Measurements from ENCODE around the gene EDEM3. TPM values are rescaled to one million over a fixed set of nuclear protein-coding genes. Genes with fewer than 3 reads are reported as not detected.

Gene EDEM3
- total RNA-seq, 4 donors from 2014 or later = 26.4 to 43.8 (median 35.8) TPM

- H3K9me3 ChIP-seq = no peaks in the 10 kb centered on the region
- no peak overlapping the region for H3K27ac ChIP-seq
- no peak for DNase-seq
- H3K4me1 ChIP-seq = no peaks in the 10 kb centered on the region
- H3K4me3 ChIP-seq = no peak overlapping the region
- H3K27me3 ChIP-seq = no peaks in the 10 kb centered on the region
- H3K36me3 ChIP-seq = peaks cover 0 to 91% (median 0%) of the 10 kb centered on the region in 3 donors
- TF ChIP-seq POLR2A (IDR thresholded peaks at IDR 0.05) (no peak), CTCF (IDR thresholded peaks at IDR 0.05) (no peak)
Observed at GRCh38 chr1:184705271-184705670, 49.4 kb downstream of the EDEM3 start.

GRCh38 chr1:184701816-184702215 lies 52.8 kb downstream of the EDEM3 start:
- no peak overlapping the region for H3K4me3 ChIP-seq
- no peaks in the 10 kb centered on the region for H3K9me3 ChIP-seq
- H3K36me3 ChIP-seq = peaks cover 0 to 61% (median 0%) of the 10 kb centered on the region in 3 donors
- no peaks in the 10 kb centered on the region for H3K27me3 ChIP-seq
- TF ChIP-seq POLR2A (IDR thresholded peaks at IDR 0.05) (no peak), CTCF (IDR thresholded peaks at IDR 0.05) (no peak)
- DNase-seq = no peak
- H3K27ac ChIP-seq = no peak overlapping the region
- H3K4me1 ChIP-seq = no peaks in the 10 kb centered on the region

GRCh38 chr1:184698969-184699368 lies 55.7 kb downstream of the EDEM3 start:
- no peak for DNase-seq
- no peaks in the 10 kb centered on the region for H3K27me3 ChIP-seq
- no peak overlapping the region for H3K27ac ChIP-seq
- no peaks in the 10 kb centered on the region for H3K9me3 ChIP-seq
- peaks cover 0 to 62% (median 0%) of the 10 kb centered on the region in 3 donors for H3K36me3 ChIP-seq
- H3K4me3 ChIP-seq = no peak overlapping the region
- H3K4me1 ChIP-seq = no peaks in the 10 kb centered on the region
- no peak for TF ChIP-seq CTCF (IDR thresholded peaks at IDR 0.05)
- TF ChIP-seq POLR2A (IDR thresholded peaks at IDR 0.05) = no peak

GRCh38 chr1:184698016-184698415 lies 56.6 kb downstream of the EDEM3 start:
- H3K36me3 ChIP-seq = peaks cover 0 to 63% (median 0%) of the 10 kb centered on the region in 3 donors
- DNase-seq = no peak
- H3K4me1 ChIP-seq = no peaks in the 10 kb centered on the region

GRCh38 chr1:184696403-184696802 lies 58.3 kb downstream of the EDEM3 start:
- no peaks in the 10 kb centered on the region for H3K27me3 ChIP-seq
- TF ChIP-seq CTCF (IDR thresholded peaks at IDR 0.05) = no peak
- no peak for TF ChIP-seq POLR2A (IDR thresholded peaks at IDR 0.05)
- no peaks in the 10 kb centered on the region for H3K4me1 ChIP-seq
- DNase-seq = no peak
- no peaks in the 10 kb centered on the region for H3K9me3 ChIP-seq
- H3K27ac ChIP-seq = no peak overlapping the region
- H3K4me3 ChIP-seq = no peak overlapping the region
- H3K36me3 ChIP-seq = peaks cover 0 to 50% (median 0%) of the 10 kb centered on the region in 3 donors

More at GRCh38 chr1:184698016-184698415, 56.6 kb downstream of the EDEM3 start:
- H3K9me3 ChIP-seq = no peaks in the 10 kb centered on the region
- no peak overlapping the region for H3K27ac ChIP-seq
- no peak overlapping the region for H3K4me3 ChIP-seq
- no peaks in the 10 kb centered on the region for H3K27me3 ChIP-seq
- TF ChIP-seq CTCF (IDR thresholded peaks at IDR 0.05) (no peak), POLR2A (IDR thresholded peaks at IDR 0.05) (no peak)

GRCh38 chr1:184695023-184695422 lies 59.6 kb downstream of the EDEM3 start:
- no peak for DNase-seq
- TF ChIP-seq CTCF (IDR thresholded peaks at IDR 0.05) = no peak
- TF ChIP-seq POLR2A (IDR thresholded peaks at IDR 0.05) = no peak
- Histone ChIP-seq H3K4me1 (no peaks in the 10 kb centered on the region), H3K4me3 (no peak overlapping the region), H3K27ac (no peak overlapping the region), H3K9me3 (no peaks in the 10 kb centered on the region), H3K36me3 (peaks cover 0 to 38% (median 0%) of the 10 kb centered on the region in 3 donors), H3K27me3 (no peaks in the 10 kb centered on the region)
